HepG2 (cell line): ENCODE data around the gene NUP85. TPM values are rescaled to one million over a fixed set of nuclear protein-coding genes. Genes with fewer than 3 reads are reported as not detected.

Experiments
- ZNF138 ChIP-seq: sonication (generic); formaldehyde crosslinking; IDR thresholded peaks from 2 replicates; pipeline ENCODE4 v1.5.0; 2020; ENCODE audit warnings: mild to moderate bottlenecking, low read depth, missing genetic modification reagents
- ZNF569 ChIP-seq: sonication (generic); formaldehyde crosslinking; IDR thresholded peaks from 2 replicates; pipeline ENCODE4 v1.5.0; 2020; ENCODE audit warnings: mild to moderate bottlenecking, missing genetic modification reagents, moderate library complexity, borderline replicate concordance
- polyA plus RNA-seq, 8 experiments: library from polyadenylated mRNA; depleted of rRNA in 3 of 8; stranded (reverse) in 7 of 8; unstranded in 1 of 8; fragments of >200 nt; fragmentation: Illumina TruSeq in 4 of 8; extraction: Trizol in 4 of 8; gene quantifications; 2 replicates each; pipeline versions ENCODE4 v1.2.1 to v1.2.3, GENCODE V29; 2011 to 2016; ENCODE audit warnings: low read depth in 4 of 8, missing spikeins in 1 of 8, mixed read lengths in 1 of 8; ENCODE audit not compliant: insufficient read depth in 1 of 8
- total RNA-seq, 5 experiments: library from RNA; depleted of rRNA; stranded (reverse); fragments of >200 nt; fragmentation: Illumina TruSeq; extraction: Trizol; gene quantifications; 2 replicates each; pipeline ENCODE4 v1.2.3, GENCODE V29; 2016; ENCODE audit warnings: low read depth in 1 of 5
- TF ChIP-seq, protein P1 (sequence below): sonication (generic); formaldehyde crosslinking; IDR thresholded peaks from 2 replicates; pipeline ENCODE4 v1.4.0; 2020; ENCODE audit warnings: missing genetic modification reagents
- TF ChIP-seq, protein P2 (sequence below): sonication (generic); formaldehyde crosslinking; IDR thresholded peaks from 2 replicates; pipeline ENCODE4 v1.4.0; 2020; ENCODE audit warnings: missing genetic modification reagents, borderline replicate concordance
- TF ChIP-seq, protein P3 (sequence below): sonication (generic); formaldehyde crosslinking; IDR thresholded peaks from 2 replicates; pipeline ENCODE4 v1.9.0; 2021; ENCODE audit warnings: missing genetic modification reagents, borderline replicate concordance
- TF ChIP-seq, protein P4 (sequence below): sonication (generic); formaldehyde crosslinking; IDR thresholded peaks from 2 replicates; pipeline ENCODE4 v1.5.0; 2020; ENCODE audit warnings: missing genetic modification reagents, mild to moderate bottlenecking, borderline replicate concordance
- TF ChIP-seq, protein P5 (sequence below): sonication (generic); formaldehyde crosslinking; IDR thresholded peaks from 2 replicates; pipeline ENCODE4 v1.5.0; 2020; ENCODE audit warnings: missing genetic modification reagents
- TF ChIP-seq, protein P6 (sequence below): fragments of 450-650 bp; IDR thresholded peaks from 2 replicates; pipeline ENCODE4 v1.6.1; 2017; ENCODE audit warnings: mild to moderate bottlenecking
- TF ChIP-seq, protein P7 (sequence below): sonication (generic); formaldehyde crosslinking; IDR thresholded peaks from 2 replicates; pipeline ENCODE4 v1.4.0; 2020; ENCODE audit warnings: missing genetic modification reagents, mild to moderate bottlenecking, borderline replicate concordance

NUP85 gene
- total and polyA plus RNA-seq, 2 of the 13 experiments (the other 11 are each of a cell fraction or from before 2014, with no cell fraction given) = 89.1 to 124 TPM

DNA sequence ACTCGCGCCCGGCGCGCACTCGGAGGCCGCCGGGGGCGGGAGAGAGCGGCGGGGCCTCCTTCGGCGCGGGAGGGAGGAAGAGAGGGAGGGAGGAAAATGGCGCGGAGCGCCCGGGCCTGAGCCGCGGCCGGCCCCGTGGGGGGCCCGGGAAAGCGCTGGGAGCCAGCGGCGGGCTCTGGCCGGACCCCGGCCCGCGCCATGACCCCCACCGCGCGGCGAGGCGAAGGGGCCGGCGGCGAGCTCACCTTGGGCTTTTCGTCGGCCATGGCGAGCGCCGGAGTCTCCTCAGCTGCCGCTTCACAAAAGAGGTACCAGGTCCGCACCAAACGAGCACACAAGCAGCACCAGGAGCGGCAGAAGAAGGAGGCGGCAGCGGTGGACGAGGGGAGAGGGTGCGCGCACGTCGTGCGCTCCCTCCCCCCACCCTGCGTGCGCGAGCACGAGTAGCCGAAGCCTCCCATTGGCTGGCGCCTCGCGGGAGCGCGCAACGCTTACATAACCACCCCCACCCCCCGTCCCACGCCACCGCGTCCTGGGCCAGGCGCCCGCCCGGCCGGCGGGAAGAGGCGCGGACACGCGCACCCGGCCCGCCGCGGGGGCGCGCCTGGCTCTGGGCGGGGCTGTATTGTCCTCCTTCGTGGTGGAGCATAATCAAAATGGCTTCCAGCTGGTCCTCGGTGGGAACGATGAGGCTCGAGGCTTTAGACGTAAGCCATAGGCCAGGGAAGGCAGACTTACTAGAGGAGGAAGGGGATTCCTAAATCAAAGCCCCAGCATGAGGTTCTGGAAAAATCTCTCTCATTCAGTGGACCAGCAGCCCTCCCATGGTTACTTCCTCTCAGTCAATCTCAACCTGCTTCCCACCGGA lies 22.7 kb upstream of the NUP85 start, which contains the start of gene SUMO2 (continued):
- TF ChIP-seq, protein P1, sequence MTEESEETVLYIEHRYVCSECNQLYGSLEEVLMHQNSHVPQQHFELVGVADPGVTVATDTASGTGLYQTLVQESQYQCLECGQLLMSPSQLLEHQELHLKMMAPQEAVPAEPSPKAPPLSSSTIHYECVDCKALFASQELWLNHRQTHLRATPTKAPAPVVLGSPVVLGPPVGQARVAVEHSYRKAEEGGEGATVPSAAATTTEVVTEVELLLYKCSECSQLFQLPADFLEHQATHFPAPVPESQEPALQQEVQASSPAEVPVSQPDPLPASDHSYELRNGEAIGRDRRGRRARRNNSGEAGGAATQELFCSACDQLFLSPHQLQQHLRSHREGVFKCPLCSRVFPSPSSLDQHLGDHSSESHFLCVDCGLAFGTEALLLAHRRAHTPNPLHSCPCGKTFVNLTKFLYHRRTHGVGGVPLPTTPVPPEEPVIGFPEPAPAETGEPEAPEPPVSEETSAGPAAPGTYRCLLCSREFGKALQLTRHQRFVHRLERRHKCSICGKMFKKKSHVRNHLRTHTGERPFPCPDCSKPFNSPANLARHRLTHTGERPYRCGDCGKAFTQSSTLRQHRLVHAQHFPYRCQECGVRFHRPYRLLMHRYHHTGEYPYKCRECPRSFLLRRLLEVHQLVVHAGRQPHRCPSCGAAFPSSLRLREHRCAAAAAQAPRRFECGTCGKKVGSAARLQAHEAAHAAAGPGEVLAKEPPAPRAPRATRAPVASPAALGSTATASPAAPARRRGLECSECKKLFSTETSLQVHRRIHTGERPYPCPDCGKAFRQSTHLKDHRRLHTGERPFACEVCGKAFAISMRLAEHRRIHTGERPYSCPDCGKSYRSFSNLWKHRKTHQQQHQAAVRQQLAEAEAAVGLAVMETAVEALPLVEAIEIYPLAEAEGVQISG = peak; percentile 88
- peak; percentile 88; the same call in 1 of the 2 replicates for TF ChIP-seq ZNF138 (CRISPR knock-in tag)
- TF ChIP-seq, protein P2, sequence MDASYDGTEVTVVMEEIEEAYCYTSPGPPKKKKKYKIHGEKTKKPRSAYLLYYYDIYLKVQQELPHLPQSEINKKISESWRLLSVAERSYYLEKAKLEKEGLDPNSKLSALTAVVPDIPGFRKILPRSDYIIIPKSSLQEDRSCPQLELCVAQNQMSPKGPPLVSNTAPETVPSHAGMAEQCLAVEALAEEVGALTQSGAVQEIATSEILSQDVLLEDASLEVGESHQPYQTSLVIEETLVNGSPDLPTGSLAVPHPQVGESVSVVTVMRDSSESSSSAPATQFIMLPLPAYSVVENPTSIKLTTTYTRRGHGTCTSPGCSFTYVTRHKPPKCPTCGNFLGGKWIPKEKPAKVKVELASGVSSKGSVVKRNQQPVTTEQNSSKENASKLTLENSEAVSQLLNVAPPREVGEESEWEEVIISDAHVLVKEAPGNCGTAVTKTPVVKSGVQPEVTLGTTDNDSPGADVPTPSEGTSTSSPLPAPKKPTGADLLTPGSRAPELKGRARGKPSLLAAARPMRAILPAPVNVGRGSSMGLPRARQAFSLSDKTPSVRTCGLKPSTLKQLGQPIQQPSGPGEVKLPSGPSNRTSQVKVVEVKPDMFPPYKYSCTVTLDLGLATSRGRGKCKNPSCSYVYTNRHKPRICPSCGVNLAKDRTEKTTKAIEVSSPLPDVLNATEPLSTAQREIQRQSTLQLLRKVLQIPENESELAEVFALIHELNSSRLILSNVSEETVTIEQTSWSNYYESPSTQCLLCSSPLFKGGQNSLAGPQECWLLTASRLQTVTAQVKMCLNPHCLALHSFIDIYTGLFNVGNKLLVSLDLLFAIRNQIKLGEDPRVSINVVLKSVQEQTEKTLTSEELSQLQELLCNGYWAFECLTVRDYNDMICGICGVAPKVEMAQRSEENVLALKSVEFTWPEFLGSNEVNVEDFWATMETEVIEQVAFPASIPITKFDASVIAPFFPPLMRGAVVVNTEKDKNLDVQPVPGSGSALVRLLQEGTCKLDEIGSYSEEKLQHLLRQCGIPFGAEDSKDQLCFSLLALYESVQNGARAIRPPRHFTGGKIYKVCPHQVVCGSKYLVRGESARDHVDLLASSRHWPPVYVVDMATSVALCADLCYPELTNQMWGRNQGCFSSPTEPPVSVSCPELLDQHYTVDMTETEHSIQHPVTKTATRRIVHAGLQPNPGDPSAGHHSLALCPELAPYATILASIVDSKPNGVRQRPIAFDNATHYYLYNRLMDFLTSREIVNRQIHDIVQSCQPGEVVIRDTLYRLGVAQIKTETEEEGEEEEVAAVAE = peak; percentile 59
- no peak for TF ChIP-seq ZNF569
- TF ChIP-seq, protein P3, sequence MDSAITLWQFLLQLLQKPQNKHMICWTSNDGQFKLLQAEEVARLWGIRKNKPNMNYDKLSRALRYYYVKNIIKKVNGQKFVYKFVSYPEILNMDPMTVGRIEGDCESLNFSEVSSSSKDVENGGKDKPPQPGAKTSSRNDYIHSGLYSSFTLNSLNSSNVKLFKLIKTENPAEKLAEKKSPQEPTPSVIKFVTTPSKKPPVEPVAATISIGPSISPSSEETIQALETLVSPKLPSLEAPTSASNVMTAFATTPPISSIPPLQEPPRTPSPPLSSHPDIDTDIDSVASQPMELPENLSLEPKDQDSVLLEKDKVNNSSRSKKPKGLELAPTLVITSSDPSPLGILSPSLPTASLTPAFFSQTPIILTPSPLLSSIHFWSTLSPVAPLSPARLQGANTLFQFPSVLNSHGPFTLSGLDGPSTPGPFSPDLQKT (CRISPR knock-in tag) = no peak
- TF ChIP-seq, protein P4, sequence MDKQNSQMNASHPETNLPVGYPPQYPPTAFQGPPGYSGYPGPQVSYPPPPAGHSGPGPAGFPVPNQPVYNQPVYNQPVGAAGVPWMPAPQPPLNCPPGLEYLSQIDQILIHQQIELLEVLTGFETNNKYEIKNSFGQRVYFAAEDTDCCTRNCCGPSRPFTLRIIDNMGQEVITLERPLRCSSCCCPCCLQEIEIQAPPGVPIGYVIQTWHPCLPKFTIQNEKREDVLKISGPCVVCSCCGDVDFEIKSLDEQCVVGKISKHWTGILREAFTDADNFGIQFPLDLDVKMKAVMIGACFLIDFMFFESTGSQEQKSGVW = 0 out of 2 replicates have a peak, but pooled peaks have one; percentile 47
- TF ChIP-seq, protein P5, sequence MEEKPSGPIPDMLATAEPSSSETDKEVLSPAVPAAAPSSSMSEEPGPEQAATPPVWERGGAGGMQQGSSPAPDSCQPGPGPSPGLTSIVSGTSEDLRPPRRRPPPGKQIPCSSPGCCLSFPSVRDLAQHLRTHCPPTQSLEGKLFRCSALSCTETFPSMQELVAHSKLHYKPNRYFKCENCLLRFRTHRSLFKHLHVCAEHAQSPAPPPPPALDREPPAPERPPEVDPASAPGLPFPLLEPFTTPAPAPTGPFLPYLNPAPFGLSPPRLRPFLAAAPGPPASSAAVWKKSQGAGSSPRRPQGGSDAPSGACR (CRISPR knock-in tag) = no peak
- TF ChIP-seq, protein P6, sequence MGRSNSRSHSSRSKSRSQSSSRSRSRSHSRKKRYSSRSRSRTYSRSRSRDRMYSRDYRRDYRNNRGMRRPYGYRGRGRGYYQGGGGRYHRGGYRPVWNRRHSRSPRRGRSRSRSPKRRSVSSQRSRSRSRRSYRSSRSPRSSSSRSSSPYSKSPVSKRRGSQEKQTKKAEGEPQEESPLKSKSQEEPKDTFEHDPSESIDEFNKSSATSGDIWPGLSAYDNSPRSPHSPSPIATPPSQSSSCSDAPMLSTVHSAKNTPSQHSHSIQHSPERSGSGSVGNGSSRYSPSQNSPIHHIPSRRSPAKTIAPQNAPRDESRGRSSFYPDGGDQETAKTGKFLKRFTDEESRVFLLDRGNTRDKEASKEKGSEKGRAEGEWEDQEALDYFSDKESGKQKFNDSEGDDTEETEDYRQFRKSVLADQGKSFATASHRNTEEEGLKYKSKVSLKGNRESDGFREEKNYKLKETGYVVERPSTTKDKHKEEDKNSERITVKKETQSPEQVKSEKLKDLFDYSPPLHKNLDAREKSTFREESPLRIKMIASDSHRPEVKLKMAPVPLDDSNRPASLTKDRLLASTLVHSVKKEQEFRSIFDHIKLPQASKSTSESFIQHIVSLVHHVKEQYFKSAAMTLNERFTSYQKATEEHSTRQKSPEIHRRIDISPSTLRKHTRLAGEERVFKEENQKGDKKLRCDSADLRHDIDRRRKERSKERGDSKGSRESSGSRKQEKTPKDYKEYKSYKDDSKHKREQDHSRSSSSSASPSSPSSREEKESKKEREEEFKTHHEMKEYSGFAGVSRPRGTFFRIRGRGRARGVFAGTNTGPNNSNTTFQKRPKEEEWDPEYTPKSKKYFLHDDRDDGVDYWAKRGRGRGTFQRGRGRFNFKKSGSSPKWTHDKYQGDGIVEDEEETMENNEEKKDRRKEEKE = no peak
- TF ChIP-seq, protein P7, sequence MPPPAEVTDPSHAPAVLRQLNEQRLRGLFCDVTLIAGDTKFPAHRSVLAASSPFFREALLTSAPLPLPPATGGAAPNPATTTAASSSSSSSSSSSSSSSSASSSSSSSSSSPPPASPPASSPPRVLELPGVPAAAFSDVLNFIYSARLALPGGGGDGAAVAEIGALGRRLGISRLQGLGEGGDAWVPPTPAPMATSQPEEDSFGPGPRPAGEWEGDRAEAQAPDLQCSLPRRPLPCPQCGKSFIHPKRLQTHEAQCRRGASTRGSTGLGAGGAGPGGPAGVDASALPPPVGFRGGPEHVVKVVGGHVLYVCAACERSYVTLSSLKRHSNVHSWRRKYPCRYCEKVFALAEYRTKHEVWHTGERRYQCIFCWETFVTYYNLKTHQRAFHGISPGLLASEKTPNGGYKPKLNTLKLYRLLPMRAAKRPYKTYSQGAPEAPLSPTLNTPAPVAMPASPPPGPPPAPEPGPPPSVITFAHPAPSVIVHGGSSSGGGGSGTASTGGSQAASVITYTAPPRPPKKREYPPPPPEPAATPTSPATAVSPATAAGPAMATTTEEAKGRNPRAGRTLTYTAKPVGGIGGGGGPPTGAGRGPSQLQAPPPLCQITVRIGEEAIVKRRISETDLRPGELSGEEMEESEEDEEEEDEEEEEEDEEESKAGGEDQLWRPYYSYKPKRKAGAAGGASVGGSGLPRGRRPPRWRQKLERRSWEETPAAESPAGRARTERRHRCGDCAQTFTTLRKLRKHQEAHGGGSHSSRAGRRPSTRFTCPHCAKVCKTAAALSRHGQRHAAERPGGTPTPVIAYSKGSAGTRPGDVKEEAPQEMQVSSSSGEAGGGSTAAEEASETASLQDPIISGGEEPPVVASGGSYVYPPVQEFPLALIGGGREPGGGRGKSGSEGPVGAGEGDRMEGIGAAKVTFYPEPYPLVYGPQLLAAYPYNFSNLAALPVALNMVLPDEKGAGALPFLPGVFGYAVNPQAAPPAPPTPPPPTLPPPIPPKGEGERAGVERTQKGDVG (CRISPR knock-in tag) = no peak; the same call in 1 of the 2 replicates
